A549 (cell line): ENCODE results near the gene NPIPB8.
"Not testable (repeated sequence)": the region's sequence is repeated elsewhere in the genome, so short reads cannot be mapped to it uniquely, and the experiment has no call there.

Source experiments
- EP300 ChIP-seq, 2 experiments: fragments of >200 bp; sonication (Bioruptor Twin); formaldehyde crosslinking; IDR thresholded peaks; 2 replicates in 1 of 2; 3 replicates in 1 of 2; pipeline ENCODE4 v1.6.1; 2016 to 2017
- FOSL2 ChIP-seq, 2 experiments: fragments of 450-650 bp in 1 of 2; fragments of >200 bp in 1 of 2; sonication (Bioruptor Twin) in 1 of 2; formaldehyde crosslinking; IDR thresholded peaks; 2 replicates each; pipeline versions ENCODE4 v1.5.0 to v1.6.1; 2016 to 2020; ENCODE audit warnings: mild to moderate bottlenecking in 1 of 2, moderate library complexity in 1 of 2
- GATA3 ChIP-seq: IDR thresholded peaks from 2 replicates; pipeline ENCODE4 v1.6.1; 2012; ENCODE audit warnings: borderline replicate concordance
- HMGXB4 ChIP-seq: fragments of 250-450 bp; sonication (Bioruptor Pico); IDR thresholded peaks from 2 replicates; pipeline ENCODE4 v1.5.0; 2021; ENCODE audit warnings: mild to moderate bottlenecking, moderate library complexity, borderline replicate concordance
- MYC ChIP-seq: IDR thresholded peaks from 2 replicates; pipeline ENCODE4 v1.6.1; 2012; ENCODE audit warnings: mild to moderate bottlenecking, inconsistent platforms, low read length, improper control_type of control experiment, borderline replicate concordance
- NFE2L2 ChIP-seq: fragments of 150-350 bp; conservative IDR thresholded peaks from 2 replicates; pipeline ENCODE4 v1.6.1; 2014; ENCODE audit warnings: low read length
- PHF8 ChIP-seq: fragments of 200-600 bp; sonication (generic); IDR thresholded peaks from 2 replicates; pipeline ENCODE4 v1.6.1; 2016; ENCODE audit warnings: low read depth, mild to moderate bottlenecking, antibody characterized with exemption, moderate library complexity, borderline replicate concordance
- POLR2A ChIP-seq: IDR thresholded peaks from 2 replicates; pipeline ENCODE4 v1.6.1; 2012; ENCODE audit warnings: mild to moderate bottlenecking, low read length
- RFX5 ChIP-seq: fragments of 450-650 bp; IDR thresholded peaks from 2 replicates; pipeline ENCODE4 v1.7.1; 2014; ENCODE audit warnings: antibody characterized with exemption, mild to moderate bottlenecking, moderate library complexity
- ZFP36 ChIP-seq: fragments of 450-650 bp; IDR thresholded peaks from 2 replicates; pipeline ENCODE4 v1.6.1; 2014; ENCODE audit warnings: borderline replicate concordance; ENCODE audit not compliant: partially characterized antibody
- TF ChIP-seq, protein P1 (sequence below): fragments of >200 bp; sonication (Bioruptor Twin); formaldehyde crosslinking; IDR thresholded peaks from 3 replicates; pipeline ENCODE4 v1.5.1; 2016
- TF ChIP-seq, protein P2 (sequence below): fragments of 200-600 bp; sonication (generic); IDR thresholded peaks from 2 replicates; pipeline ENCODE4 v1.6.1; 2016; ENCODE audit warnings: antibody characterized with exemption, mild to moderate bottlenecking, moderate library complexity

GRCh38 chr16:28607681-28608495 lies 30.0 kb upstream of the NPIPB8 start:
- TF ChIP-seq, protein P1, sequence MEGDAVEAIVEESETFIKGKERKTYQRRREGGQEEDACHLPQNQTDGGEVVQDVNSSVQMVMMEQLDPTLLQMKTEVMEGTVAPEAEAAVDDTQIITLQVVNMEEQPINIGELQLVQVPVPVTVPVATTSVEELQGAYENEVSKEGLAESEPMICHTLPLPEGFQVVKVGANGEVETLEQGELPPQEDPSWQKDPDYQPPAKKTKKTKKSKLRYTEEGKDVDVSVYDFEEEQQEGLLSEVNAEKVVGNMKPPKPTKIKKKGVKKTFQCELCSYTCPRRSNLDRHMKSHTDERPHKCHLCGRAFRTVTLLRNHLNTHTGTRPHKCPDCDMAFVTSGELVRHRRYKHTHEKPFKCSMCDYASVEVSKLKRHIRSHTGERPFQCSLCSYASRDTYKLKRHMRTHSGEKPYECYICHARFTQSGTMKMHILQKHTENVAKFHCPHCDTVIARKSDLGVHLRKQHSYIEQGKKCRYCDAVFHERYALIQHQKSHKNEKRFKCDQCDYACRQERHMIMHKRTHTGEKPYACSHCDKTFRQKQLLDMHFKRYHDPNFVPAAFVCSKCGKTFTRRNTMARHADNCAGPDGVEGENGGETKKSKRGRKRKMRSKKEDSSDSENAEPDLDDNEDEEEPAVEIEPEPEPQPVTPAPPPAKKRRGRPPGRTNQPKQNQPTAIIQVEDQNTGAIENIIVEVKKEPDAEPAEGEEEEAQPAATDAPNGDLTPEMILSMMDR = not testable (repeated sequence)
- not testable (repeated sequence) for TF ChIP-seq RFX5; MYC; PHF8; POLR2A; GATA3; NFE2L2; EP300 (IDR thresholded peaks at IDR 0.05); FOSL2 (IDR thresholded peaks at IDR 0.05); FOSL2 (CRISPR knock-in tag; IDR thresholded peaks at IDR 0.05); HMGXB4 (CRISPR knock-in tag); ZFP36
- TF ChIP-seq, protein P2, sequence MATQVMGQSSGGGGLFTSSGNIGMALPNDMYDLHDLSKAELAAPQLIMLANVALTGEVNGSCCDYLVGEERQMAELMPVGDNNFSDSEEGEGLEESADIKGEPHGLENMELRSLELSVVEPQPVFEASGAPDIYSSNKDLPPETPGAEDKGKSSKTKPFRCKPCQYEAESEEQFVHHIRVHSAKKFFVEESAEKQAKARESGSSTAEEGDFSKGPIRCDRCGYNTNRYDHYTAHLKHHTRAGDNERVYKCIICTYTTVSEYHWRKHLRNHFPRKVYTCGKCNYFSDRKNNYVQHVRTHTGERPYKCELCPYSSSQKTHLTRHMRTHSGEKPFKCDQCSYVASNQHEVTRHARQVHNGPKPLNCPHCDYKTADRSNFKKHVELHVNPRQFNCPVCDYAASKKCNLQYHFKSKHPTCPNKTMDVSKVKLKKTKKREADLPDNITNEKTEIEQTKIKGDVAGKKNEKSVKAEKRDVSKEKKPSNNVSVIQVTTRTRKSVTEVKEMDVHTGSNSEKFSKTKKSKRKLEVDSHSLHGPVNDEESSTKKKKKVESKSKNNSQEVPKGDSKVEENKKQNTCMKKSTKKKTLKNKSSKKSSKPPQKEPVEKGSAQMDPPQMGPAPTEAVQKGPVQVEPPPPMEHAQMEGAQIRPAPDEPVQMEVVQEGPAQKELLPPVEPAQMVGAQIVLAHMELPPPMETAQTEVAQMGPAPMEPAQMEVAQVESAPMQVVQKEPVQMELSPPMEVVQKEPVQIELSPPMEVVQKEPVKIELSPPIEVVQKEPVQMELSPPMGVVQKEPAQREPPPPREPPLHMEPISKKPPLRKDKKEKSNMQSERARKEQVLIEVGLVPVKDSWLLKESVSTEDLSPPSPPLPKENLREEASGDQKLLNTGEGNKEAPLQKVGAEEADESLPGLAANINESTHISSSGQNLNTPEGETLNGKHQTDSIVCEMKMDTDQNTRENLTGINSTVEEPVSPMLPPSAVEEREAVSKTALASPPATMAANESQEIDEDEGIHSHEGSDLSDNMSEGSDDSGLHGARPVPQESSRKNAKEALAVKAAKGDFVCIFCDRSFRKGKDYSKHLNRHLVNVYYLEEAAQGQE = not testable (repeated sequence)
